AG04450 (cell line): ENCODE data around the gene ARRB2. TPM values are rescaled to one million over a fixed set of nuclear protein-coding genes. Genes with fewer than 3 reads are reported as not detected.
"Not testable (repeated sequence)": the region's sequence is repeated elsewhere in the genome, so short reads cannot be mapped to it uniquely, and the experiment has no call there.

Source experiments
- CTCF ChIA-PET: fragments of 300-600, 350-600 bp; formaldehyde crosslinking; extraction: SDS; loops from one replicate; lab custom pipeline; 2022; ENCODE audit warnings: antibody characterized with exemption, inconsistent platforms; lab: Charles Lee
- POLR2A ChIA-PET: fragments of 350-600 bp; formaldehyde crosslinking; extraction: SDS; loops from one replicate; lab custom pipeline; 2021; ENCODE audit warnings: antibody characterized with exemption, inconsistent platforms; lab: Yijun Ruan, JAX
- DNase-seq: peaks from one replicate; pipeline ENCODE4 v3.0.0-alpha.2; 2011; ENCODE audit warnings: low read depth, low spot score
- H3K27ac ChIP-seq: one replicate; pipeline ENCODE4 v1.5.1; 2012; ENCODE audit warnings: low read depth, low read length, control low read depth
- H3K27me3 ChIP-seq: one replicate; pipeline ENCODE4 v1.6.0; 2012; ENCODE audit warnings: low read length; ENCODE audit not compliant: control insufficient read depth, insufficient read depth
- H3K4me3 ChIP-seq: 2 replicates; pipeline ENCODE4 v1.5.1; 2011; ENCODE audit warnings: mild to moderate bottlenecking, low read depth, low read length, control low read depth
- H3K9me3 ChIP-seq: 2 replicates; pipeline ENCODE4 v1.5.1; 2012; ENCODE audit warnings: low read length; ENCODE audit not compliant: control insufficient read depth, insufficient read depth
- CTCF ChIP-seq: IDR thresholded peaks from 2 replicates; pipeline ENCODE4 v1.5.1; 2011; ENCODE audit warnings: low read depth, low read length, control low read depth, inconsistent platforms
- polyA plus RNA-seq: library from polyadenylated mRNA; depleted of rRNA; stranded (reverse); fragments of >200 nt; gene quantifications from 2 replicates; pipeline ENCODE4 v1.2.3, GENCODE V29; 2011

The ARRB2 gene
- polyA plus RNA-seq, 1 experiment: 8.8 TPM

DNA sequence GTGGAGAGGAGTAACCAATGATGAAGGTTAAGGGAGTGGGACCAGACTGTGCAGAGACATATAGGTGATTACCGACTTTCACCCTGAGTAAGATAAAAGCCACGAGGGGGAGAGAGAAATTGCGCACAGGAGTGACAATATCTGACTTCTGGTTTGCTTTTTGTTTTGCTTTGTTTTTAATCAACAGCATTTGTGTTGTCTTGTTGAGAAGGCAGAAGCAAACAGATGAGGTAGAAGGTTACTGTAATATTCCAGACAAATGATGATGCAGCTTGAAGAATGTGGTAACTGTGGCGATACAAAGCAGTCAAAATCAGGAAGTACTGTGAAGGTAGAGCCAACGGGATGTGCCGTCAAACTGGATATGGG lies 14.0 kb upstream of the ARRB2 start:
- ChIA-PET POLR2A (no interaction called here), CTCF (no interaction called here)
- TF ChIP-seq CTCF: no peak
- Histone ChIP-seq H3K9me3 (no peaks in the 10 kb centered on the region), H3K27me3 (no peaks in the 10 kb centered on the region), H3K27ac (no peak overlapping the region), H3K4me3 (no peak overlapping the region)
- no peak for DNase-seq

DNA sequence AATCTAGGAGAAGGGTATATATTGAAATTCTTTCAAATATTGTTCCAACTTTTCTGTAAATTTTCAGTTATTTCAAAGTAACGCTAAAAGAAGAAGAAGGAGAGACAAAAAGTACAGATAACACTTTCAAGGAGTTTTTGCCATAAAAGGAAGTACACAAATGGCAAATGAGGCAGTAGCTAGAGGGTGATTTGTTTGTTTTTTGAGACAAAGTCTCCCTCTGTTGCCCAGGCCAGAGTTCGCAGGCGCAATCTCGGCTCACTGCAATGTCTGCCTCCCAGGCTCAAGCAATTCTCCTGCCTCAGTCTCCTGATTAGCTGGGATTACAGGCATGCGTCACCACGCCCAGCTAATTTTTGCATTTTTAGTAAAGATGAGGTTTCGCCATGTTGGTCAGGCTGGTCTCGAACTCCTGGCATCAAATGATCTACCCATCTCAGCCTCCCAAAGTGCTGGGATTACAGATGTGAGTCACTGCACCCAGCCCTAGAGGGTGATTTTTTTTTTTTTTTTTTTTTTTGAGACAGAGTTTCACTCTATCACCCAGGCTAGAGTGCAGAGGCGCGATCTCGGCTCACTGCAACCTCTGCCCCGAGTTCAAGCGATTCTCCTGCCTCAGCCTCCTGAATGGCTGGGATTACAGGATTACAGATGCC lies 10.9 kb upstream of the ARRB2 start:
- POLR2A ChIA-PET, H3K9me3 ChIP-seq, DNase-seq, H3K27me3 ChIP-seq, CTCF ChIA-PET, H3K27ac ChIP-seq, H3K4me3 ChIP-seq: not testable (repeated sequence)

DNA sequence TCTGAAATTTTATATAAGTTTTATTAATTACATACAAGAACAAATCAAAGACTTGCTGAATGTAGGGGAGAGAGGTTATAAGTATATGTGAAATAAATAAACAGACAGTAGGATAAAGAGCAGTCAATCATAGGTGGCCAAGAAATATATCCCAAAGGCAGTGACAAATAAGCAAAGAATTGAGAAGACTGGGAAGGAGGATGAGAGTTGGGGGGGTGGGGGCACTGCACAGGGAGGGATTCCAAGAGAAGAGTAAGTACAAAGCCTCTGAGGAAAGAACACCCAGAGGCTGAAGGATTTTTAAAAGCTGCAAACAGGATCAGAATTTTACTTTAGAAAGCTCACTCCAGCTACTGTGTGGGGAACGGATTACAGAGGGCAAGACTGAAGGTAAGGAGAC lies 9.3 kb upstream of the ARRB2 start:
- ChIA-PET CTCF (interaction anchor here (0.6 to 2.9 kb wide), 3 partner anchors 9 to 135 kb away, joined by 3 to 14 read pairs (median 6); partner anchors contain the start of gene ARRB2), POLR2A (no interaction called here)
- TF ChIP-seq CTCF: no peak
- Histone ChIP-seq H3K9me3 (no peaks in the 10 kb centered on the region; the same call in 1 of the 2 replicates), H3K4me3 (no peak overlapping the region), H3K27ac (no peak overlapping the region), H3K27me3 (no peaks in the 10 kb centered on the region)
- no peak for DNase-seq

- no peak overlapping the region for H3K27ac ChIP-seq
- POLR2A ChIA-PET: no interaction called here
- no peak for DNase-seq
Observed at GRCh38 chr17:4703330-4703691, 7.1 kb upstream of the ARRB2 start.

DNA sequence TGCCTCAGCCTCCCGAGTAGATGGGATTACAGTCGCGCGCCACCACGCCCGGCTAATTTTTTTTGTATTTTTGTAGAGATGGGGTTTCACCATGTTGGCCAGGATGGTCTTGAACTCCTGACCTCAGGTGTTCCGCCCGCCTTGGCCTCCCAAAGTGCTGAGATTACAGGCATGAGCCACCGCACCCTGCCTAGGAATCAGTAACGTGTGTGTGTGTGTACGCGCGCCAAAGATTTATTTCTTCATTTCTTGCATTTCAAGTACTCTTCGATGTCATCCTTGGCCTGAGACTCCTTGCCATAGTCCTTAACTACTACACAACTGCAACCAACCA lies 5.9 kb upstream of the ARRB2 start:
- DNase-seq, CTCF ChIA-PET, H3K27me3 ChIP-seq, POLR2A ChIA-PET, H3K9me3 ChIP-seq, H3K27ac ChIP-seq: not testable (repeated sequence)
- peak overlapping the region; percentile 96 for H3K4me3 ChIP-seq

More at GRCh38 chr17:4703330-4703691, 7.1 kb upstream of the ARRB2 start:
- CTCF ChIA-PET: interaction anchor here (1.8 to 2.9 kb wide), 2 partner anchors 87 to 137 kb away, joined by 5 to 14 read pairs; no protein-coding TSS in a partner anchor
- no peaks in the 10 kb centered on the region; the same call in 1 of the 2 replicates for H3K9me3 ChIP-seq
- no peaks in the 10 kb centered on the region for H3K27me3 ChIP-seq
- H3K4me3 ChIP-seq: peak overlapping the region; percentile 96
- TF ChIP-seq CTCF: no peak

DNA sequence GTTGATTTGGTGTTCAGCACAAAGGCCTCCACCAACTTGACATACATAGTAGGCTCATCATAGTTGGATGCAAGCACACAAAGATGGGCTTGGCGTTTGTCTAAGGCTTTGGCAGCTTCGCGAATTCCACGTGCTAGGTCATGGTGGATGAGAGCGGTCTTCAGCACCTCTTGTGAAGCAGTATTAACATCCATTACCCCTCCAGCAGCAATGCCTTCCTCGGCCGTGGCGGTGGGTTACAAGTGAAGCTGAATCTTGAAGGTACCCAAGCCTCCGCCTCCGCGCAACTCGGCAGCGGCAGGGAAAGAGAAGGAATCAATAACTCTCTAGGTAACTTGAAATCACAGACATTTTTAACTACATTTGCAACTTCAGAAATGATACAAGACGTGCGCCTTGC lies 5.4 kb upstream of the ARRB2 start:
- POLR2A ChIA-PET: no interaction called here
- TF ChIP-seq CTCF: no peak
- Histone ChIP-seq H3K9me3 (no peaks in the 10 kb centered on the region; the same call in 1 of the 2 replicates), H3K27ac (no peak overlapping the region), H3K27me3 (no peaks in the 10 kb centered on the region), H3K4me3 (no peak overlapping the region)
- no peak for DNase-seq
- CTCF ChIA-PET: no interaction called here
